ENCODE results near the gene BICDL2. TPM values are rescaled to one million over a fixed set of nuclear protein-coding genes. Genes with fewer than 3 reads are reported as not detected.

BICDL2 gene
- total and polyA plus RNA-seq, 2 of the 4 experiments (the other 2 are of a cell fraction), result 0.17 to 0.18 TPM

DNA sequence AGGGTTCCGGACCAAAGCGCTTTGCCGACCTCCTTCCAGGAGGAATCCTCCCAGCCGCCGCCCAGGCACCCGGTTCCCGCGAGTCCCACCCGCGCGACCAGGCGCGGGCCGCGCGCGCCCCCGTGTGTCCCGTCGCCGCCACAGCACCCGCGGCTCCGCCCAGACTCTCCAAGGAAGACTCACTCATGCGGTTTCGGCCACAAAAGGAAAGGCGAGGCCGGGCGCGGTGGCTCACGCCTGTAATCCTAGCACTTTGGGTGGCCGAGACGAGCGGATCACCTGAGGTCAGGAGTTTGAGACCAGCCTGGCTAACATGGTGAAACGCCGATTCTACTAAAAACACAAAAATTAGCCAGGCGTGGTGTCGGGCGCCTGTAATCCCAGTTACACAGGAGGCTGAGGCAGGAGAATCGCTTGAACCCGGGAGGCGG lies 53.0 kb downstream of the BICDL2 start:
- Histone ChIP-seq H3K9me3 (ENCODE audit: control insufficient read depth, insufficient read depth, low read length) (no peaks in the 10 kb centered on the region), H2AK9ac (replicated peaks; ENCODE audit: low read depth, low read length, poor library complexity) (peak overlapping the region; percentile 28), H2AFZ (replicated peaks; ENCODE audit: low read length, poor library complexity) (peak overlapping the region; percentile 97), H3K4me2 (ENCODE audit: low read depth, low read length) (peak overlapping the region; percentile 87), H4K20me1 (ENCODE audit: insufficient read depth, low read length) (no peaks in the 10 kb centered on the region), H4K8ac (ENCODE audit: low read depth in 2 of 2, low read length in 2 of 2) (peak overlapping the region in 1 of 2 experiments; percentile 86; a peak in 1 of 4 replicates), H3K4me3 (ENCODE audit: insufficient read depth, low read depth, low read length) (peak overlapping the region; percentile 18), H3K14ac (replicated peaks; ENCODE audit: low read depth, low read length) (peak overlapping the region; percentile 83; the same call in 1 of the 2 replicates), H3K27ac (ENCODE audit: insufficient read depth, low read length) (no peak overlapping the region; the same call in 1 of the 2 replicates), H2BK15ac (ENCODE audit: low read depth, low read length) (no peak overlapping the region), H2AK5ac (ENCODE audit: low read depth, low read length) (no peak overlapping the region), H3K27me3 (ENCODE audit: control insufficient read depth, insufficient read depth, low read length) (peaks cover 4% of the 10 kb centered on the region; the same call in 1 of the 2 replicates), H3K4ac (ENCODE audit: low read depth, low read length) (peak overlapping the region; percentile 70), H2BK5ac (ENCODE audit: low read depth, low read length, poor library complexity, severe bottlenecking) (no peak overlapping the region), H4K5ac (ENCODE audit: low read depth, low read length) (peak overlapping the region; percentile 58), H3K36me3 (ENCODE audit: control insufficient read depth, insufficient read depth, low read length) (no peaks in the 10 kb centered on the region), H3K23ac (ENCODE audit: low read depth, low read length) (no peak overlapping the region), H3K9me1 (ENCODE audit: insufficient read depth, low read length) (0 out of 2 replicates have a peak, but pooled peaks cover 4% of the 10 kb centered on the region), H2BK120ac (ENCODE audit: low read depth, low read length) (no peak overlapping the region), H3K56ac (ENCODE audit: extremely low read depth, insufficient read depth, low read length) (no peak overlapping the region), H3K79me1 (ENCODE audit: low read depth in 1 of 2, low read length in 2 of 2) (peaks cover 8 to 15% of the 10 kb centered on the region in 2 experiments), H3K9ac (ENCODE audit: low read depth, low read length) (no peak overlapping the region), H2BK20ac (ENCODE audit: low read depth, low read length) (no peak overlapping the region), H3K18ac (ENCODE audit: low read depth, low read length) (no peak overlapping the region), H3K4me1 (ENCODE audit: control insufficient read depth, insufficient read depth, low read length) (peaks cover 6% of the 10 kb centered on the region), H4K91ac (ENCODE audit: insufficient read depth, low read depth, low read length) (no peak overlapping the region)
- ChIA-PET CTCF (no interaction called here), POLR2A (ENCODE audit: unreplicated experiment) (no interaction called here)
- ATAC-seq (ENCODE audit: low read depth) (peak; percentile 79), DNase-seq (peak; percentile 69)
- WGBS, 2 experiments (ENCODE audit: extremely low coverage in 2 of 2, insufficient read length in 1 of 2), result 24% methylated on average over 24 of the region's 42 CpGs; no CpG with 5 or more reads in 1 of the 2 experiments
- BruUV-seq (replicated peaks), result no TSS peak
- intact Hi-C loops (cut with micrococcal nuclease), result loop anchor here (1.0 kb wide), 1 partner anchor 39 kb away; no protein-coding TSS in a partner anchor
- dilution Hi-C loops (cut with HindIII; ENCODE audit: low sequenced_read_pairs, unreplicated experiment), result no loop called here
- TF ChIP-seq POLR2A (IDR thresholded peaks at IDR 0.05; ENCODE audit: low read depth, low read length) (0 out of 2 replicates have a peak, but pooled peaks have one; percentile 28), MAFK (IDR thresholded peaks at IDR 0.05; ENCODE audit: low read depth, low read length) (no peak), ELK1 (IDR thresholded peaks at IDR 0.05; ENCODE audit: borderline replicate concordance, low read depth, low read length) (no peak), CEBPB (IDR thresholded peaks at IDR 0.05; ENCODE audit: low read depth, low read length) (no peak), BHLHE40 (IDR thresholded peaks at IDR 0.05; ENCODE audit: low read depth, low read length) (peak; percentile 69; the same call in 1 of the 2 replicates), RCOR1 (IDR thresholded peaks at IDR 0.05; ENCODE audit: insufficient replicate concordance, low read length) (no peak), RFX5 (IDR thresholded peaks at IDR 0.05; ENCODE audit: low read depth, low read length) (no peak), NFE2L2 (IDR thresholded peaks at IDR 0.05; ENCODE audit: low read depth, low read length) (no peak), FOS (IDR thresholded peaks at IDR 0.05; ENCODE audit: low read depth, low read length) (no peak), USF2 (IDR thresholded peaks at IDR 0.05; ENCODE audit: low read depth, low read length) (no peak), MXI1 (IDR thresholded peaks at IDR 0.05; ENCODE audit: borderline replicate concordance, low read depth, low read length) (no peak), RAD21 (IDR thresholded peaks at IDR 0.05; ENCODE audit: low read length) (peak; percentile 77), CHD1 (IDR thresholded peaks at IDR 0.05; ENCODE audit: low read depth, low read length) (no peak), SMC3 (IDR thresholded peaks at IDR 0.05; ENCODE audit: low read depth, low read length) (peak; percentile 52), MAZ (IDR thresholded peaks at IDR 0.05; ENCODE audit: borderline replicate concordance, low read depth, low read length) (peak; percentile 42; the same call in 1 of the 2 replicates)
- TF ChIP-seq, protein P1, sequence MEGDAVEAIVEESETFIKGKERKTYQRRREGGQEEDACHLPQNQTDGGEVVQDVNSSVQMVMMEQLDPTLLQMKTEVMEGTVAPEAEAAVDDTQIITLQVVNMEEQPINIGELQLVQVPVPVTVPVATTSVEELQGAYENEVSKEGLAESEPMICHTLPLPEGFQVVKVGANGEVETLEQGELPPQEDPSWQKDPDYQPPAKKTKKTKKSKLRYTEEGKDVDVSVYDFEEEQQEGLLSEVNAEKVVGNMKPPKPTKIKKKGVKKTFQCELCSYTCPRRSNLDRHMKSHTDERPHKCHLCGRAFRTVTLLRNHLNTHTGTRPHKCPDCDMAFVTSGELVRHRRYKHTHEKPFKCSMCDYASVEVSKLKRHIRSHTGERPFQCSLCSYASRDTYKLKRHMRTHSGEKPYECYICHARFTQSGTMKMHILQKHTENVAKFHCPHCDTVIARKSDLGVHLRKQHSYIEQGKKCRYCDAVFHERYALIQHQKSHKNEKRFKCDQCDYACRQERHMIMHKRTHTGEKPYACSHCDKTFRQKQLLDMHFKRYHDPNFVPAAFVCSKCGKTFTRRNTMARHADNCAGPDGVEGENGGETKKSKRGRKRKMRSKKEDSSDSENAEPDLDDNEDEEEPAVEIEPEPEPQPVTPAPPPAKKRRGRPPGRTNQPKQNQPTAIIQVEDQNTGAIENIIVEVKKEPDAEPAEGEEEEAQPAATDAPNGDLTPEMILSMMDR (conservative IDR thresholded peaks at IDR 0.05; ENCODE audit: low read depth, low read length), result peak; percentile 94
- in situ Hi-C loops (cut with MboI; ENCODE audit: low sequenced_read_pairs), result no loop called here

Measured in IMR-90 (cell line).